ENCODE results near the gene SGK1.

SGK1 gene

DNA sequence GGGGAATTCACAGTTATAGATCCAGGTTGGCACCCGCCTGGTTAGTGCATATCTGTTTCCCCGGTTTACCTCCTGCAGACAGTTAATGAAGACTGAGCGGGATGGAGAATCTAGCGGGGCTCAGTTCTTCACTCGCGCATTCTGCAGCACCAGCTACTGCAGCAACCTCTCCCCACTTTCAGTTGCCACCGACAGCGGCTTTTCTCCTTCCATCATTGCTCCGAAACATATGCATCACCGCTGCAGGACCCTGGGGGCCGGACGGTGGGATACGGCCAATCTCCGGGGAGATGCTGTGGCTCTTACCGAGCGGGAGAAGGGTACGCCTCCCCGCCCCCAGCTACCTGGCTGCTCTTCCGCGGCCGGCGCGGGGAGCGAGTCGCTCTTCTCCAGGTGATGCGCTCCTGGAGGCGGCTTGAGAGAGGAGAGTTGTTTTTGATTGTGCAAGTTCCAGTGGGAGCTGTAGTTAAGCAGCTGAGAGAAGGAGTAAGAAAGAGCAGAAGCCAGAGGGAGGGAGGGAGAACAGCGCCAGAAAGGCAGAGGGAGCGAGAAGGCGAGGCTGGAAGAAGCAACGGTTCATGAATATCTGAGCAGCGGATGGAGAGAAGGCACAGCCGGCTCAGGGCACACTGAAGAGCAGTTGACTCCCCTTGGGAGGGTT lies at the start of gene SGK1:
SGK1 (minus strand) TSS at position 642 of the 661 bp plus-strand sequence. CDS start 652 bp downstream, outside the sequence.
- DNase-seq (ENCODE audit: low read depth in 2 of 2), result peak in 1 of 2 experiments; percentile 10

- peak in 1 of 2 experiments; percentile 39 for DNase-seq (ENCODE audit: low read depth in 2 of 2)
Observed at GRCh38 chr6:134363323-134364039, 45.6 kb upstream of the SGK1 start.

- no peak for DNase-seq (ENCODE audit: low read depth in 2 of 2)
Observed at GRCh38 chr6:134361011-134361410, 43.1 kb upstream of the SGK1 start.

GRCh38 chr6:134359302-134359701 lies 41.4 kb upstream of the SGK1 start:
- DNase-seq (ENCODE audit: low read depth in 2 of 2), result no peak

GRCh38 chr6:134358320-134358719 lies 40.4 kb upstream of the SGK1 start:
- peak in 1 of 2 experiments; percentile 29 for DNase-seq (ENCODE audit: low read depth in 2 of 2)

DNA sequence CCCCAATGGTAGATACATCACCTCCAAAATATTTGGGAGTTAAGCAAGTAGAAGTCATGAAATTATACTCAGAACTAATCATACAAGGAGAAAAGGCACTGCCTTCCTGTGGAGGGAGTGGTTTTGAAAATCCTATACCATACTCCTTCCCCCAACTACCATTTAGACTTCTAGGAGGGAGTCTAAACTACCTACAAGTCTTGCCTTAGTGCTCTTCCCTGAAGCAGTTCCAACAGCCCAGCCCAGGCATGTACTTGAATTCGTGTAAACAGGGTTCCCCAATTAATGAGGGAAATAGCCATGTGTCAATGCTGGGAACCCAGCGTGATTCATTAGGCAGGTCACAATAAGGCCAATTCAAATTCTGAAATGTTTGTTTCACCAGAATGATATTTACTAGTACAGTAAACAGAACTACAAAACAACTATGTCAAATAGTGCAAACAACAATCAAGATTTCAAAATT lies 39.1 kb upstream of the SGK1 start:
- no peak for DNase-seq (ENCODE audit: low read depth in 2 of 2)

GRCh38 chr6:134356405-134356804 lies 38.5 kb upstream of the SGK1 start:
- DNase-seq (ENCODE audit: low read depth in 2 of 2), result no peak

DNA sequence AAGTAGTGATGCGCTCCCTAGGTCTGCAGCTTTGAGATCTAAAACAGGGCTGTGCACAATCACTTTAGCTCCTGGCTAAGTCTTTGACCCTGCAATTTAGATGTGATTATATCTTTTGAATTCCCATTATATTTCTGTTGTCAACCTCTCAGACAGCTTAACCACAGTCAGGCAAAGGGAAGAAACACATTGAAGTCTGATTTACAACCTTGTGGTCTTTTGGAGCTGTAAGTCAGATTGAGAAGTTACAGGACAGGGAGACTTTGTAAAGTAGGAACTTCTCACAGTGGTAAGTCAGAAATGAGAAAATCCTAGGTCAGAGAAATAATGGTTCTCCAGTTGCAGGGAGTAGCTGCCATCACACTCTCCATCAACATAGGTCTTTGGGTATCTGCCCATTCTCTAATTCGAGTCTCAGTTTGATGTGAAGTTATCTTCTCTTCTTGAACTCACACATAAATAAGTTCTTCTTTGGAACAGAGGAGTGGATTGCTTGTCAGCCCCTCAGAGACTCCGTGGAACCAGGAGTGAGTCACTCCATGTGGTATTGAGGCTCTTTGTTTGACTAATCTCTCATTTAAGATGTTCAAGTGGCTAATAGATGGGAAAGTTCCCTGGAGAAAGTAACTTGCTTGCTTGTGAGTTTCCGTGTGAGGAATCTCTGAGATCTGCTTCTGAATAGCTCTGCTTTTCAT lies 35.0 kb upstream of the SGK1 start:
- DNase-seq (ENCODE audit: low read depth in 2 of 2), result peak; percentile 60 to 62

- DNase-seq (ENCODE audit: low read depth in 2 of 2), result no peak
Observed at GRCh38 chr6:134351615-134352474, 33.9 kb upstream of the SGK1 start.

GRCh38 chr6:134347885-134348805 lies 30.2 kb upstream of the SGK1 start:
- DNase-seq (ENCODE audit: low read depth in 2 of 2), result peak; percentile 42 to 51

DNA sequence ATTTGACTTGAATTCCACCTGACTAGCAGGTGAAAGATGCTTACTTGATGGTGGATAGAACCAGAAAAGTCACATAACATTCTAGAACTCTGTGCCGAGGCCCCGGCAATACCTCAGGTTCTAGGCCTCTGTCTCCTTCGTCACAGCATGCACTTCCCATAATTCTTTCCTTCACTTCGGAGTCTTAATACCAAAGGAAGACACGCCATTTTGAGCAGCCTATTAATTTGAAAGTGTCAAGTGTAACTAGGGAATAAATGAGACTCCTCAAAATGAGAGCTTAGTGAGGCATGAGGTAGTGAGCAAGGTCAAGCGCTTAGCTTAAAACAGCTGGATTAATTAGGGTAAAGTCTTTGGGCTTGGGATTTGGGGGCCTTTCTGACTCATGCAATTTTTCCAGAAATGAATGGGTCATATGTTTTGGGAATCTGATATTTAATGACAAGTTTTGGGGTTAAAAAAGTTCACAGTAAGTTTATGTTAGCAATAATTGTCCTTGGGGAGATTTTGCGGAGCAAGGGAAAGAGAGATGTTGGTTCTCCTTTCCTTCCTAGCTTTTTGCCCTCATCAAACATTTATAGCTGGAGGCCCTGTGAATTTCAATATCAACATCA lies 29.1 kb upstream of the SGK1 start:
- DNase-seq (ENCODE audit: low read depth in 2 of 2), result no peak

DNA sequence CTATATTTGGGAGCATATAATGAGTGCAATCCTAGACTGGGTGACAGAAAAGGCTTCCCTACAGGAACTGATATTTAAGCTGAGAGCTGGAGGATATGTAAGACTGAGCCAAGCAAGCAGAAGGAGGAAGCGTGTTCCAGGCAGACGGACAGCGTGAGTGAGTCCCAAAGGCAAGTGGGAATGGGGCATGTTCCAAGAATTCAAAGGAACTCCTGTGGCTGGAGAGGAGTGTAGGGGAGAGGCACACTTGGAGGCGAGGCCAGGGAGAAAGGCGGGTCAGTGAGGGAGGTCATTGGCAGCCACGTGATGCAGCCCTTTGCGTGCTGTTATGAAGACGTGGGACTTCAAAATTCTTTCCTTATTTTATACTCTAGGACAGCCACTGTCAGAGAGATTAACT lies 27.9 kb upstream of the SGK1 start:
- no peak for DNase-seq (ENCODE audit: low read depth in 2 of 2)

- DNase-seq (ENCODE audit: low read depth in 2 of 2), result no peak
Observed at GRCh38 chr6:134343066-134343465, 25.2 kb upstream of the SGK1 start.

- no peak for DNase-seq (ENCODE audit: low read depth in 2 of 2)
Observed at GRCh38 chr6:134341999-134342567, 24.2 kb upstream of the SGK1 start.

DNA sequence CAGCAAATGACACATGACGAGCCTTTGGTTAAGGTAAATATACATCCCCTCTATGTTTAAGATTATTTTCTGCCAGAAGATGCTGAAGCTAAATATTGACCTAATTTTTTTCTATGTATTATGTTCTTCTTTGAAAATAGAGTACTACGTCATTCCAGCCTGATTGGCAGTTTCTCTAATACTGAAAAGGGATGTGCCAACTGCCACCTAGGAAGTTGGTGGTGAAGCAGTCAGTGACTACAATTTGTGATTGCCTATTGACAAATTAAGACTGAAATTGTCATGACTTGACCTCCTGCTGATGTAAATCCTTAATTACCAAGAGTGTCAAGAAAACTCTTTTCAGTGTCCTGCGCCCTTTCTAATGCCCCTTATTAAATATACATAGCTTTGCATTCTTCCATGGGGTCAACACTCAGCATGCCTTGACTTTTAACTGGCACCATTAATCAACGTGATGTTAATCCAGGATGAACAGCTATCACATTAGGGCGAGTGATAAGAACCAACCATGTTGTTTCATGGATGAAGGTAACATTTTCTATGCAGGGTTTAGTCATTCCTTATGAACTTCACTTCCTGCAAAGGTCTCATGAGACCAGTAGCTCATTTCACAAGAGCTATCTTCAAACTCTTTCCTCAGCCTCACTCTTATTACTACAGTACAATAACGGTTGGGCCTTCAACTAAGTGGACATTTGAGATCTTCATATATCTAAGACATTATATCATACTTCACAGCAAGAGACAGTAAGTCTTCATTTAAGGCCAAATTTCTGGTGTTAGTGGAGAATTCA lies 22.5 kb upstream of the SGK1 start:
- no peak for DNase-seq (ENCODE audit: low read depth in 2 of 2)

DNA sequence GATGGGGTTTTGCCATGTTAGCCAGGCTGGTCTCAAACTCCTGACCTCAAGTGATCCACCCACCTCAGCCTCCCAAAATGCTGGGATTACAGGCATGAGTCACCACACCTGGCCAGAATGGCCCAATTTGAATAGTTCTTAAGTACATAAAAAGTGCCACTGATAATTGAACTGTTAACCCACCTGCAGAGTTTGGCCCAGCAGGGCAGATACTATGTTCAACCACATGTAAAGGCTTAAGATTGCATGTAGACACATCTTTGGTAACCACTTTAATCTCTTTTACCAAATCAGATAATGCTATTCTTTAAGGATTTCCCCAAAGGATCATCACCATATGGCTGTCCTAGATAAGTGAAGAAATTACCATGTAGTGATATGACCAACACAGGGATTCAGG lies 21.3 kb upstream of the SGK1 start:
- DNase-seq (ENCODE audit: low read depth in 2 of 2), result no peak

- no peak for DNase-seq (ENCODE audit: low read depth in 2 of 2)
Observed at GRCh38 chr6:134331256-134331655, 13.3 kb upstream of the SGK1 start.

- no peak for DNase-seq (ENCODE audit: low read depth in 2 of 2)
Observed at GRCh38 chr6:134330555-134330954, 12.6 kb upstream of the SGK1 start.

DNA sequence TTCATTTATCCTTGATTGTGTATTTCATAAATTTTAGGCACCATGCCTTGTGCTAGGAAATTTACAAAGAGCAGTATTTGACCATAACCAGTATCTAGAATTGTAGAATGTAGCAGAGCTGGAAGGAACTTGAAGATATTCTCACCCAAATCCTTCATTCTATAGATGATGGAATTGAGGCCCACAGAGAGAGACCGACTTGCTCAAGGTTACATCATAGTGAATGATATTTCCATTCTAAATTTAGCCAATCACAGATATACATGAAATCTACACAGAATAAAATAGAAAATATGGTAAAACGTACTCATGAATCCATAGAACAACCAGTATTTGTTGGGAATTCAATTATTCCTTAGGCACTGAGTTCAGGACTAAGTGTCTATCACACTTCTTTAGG lies 10.9 kb upstream of the SGK1 start:
- DNase-seq (ENCODE audit: low read depth in 2 of 2), result no peak

All from fibroblast of skin of left quadriceps (primary cell).